GM10847 (cell line): Measurements from ENCODE around the gene IKZF4.

Experiments used
- POLR2A ChIP-seq: IDR thresholded peaks from 2 replicates; pipeline ENCODE4 v1.6.1; 2011; ENCODE audit not compliant: insufficient read length; ENCODE audit errors: extremely low read depth

Gene IKZF4

DNA sequence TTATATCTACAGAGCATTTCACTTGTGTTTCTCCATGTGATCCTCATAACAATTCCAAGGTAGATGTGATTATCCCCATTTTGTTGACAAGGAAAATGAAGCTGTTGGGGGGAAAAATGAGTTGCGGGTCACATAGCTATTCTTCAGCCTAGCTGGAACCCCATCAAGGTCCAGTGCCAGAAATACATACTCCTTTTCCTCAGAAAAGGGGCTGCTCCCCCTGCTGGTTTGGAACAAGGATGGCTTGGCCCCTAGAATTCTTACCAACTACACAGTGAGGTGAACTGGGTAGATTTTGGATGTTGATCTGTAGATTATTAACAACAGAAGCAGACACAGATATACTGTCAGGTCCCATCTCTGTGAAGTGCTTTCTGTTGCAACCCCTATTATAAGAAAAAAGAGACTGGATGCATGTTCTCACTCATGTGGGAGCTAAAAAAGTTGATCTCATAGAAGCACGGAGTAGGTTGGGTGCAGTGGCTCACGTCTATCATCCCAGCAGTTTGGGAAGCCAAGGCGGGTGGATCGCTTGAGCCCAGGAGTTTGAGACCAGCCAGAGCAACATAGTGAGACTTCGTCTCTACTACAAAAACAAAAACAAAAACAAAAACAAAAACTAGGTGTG, 8.9 kb downstream of the IKZF4 start:
- no peak for TF ChIP-seq POLR2A

DNA sequence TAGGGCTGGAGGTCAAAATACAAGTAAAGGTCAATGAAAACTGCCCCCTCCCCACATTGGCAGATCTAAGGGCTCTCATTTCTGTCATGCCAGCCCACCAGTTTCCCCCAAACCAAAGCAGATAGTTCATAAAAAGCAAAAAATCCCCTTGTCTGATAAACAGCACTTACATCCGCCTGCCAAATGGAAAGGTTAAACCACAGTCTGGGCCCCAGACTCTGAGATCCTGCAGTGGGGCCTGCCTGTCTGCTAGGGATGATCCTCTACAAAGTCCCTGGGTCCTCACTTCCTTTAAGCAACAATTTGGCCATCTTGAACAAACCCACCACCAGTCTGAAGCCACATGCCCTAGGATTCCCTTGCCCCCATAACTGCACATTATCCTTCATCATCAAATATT, 11.1 kb downstream of the IKZF4 start:
- no peak for TF ChIP-seq POLR2A

DNA sequence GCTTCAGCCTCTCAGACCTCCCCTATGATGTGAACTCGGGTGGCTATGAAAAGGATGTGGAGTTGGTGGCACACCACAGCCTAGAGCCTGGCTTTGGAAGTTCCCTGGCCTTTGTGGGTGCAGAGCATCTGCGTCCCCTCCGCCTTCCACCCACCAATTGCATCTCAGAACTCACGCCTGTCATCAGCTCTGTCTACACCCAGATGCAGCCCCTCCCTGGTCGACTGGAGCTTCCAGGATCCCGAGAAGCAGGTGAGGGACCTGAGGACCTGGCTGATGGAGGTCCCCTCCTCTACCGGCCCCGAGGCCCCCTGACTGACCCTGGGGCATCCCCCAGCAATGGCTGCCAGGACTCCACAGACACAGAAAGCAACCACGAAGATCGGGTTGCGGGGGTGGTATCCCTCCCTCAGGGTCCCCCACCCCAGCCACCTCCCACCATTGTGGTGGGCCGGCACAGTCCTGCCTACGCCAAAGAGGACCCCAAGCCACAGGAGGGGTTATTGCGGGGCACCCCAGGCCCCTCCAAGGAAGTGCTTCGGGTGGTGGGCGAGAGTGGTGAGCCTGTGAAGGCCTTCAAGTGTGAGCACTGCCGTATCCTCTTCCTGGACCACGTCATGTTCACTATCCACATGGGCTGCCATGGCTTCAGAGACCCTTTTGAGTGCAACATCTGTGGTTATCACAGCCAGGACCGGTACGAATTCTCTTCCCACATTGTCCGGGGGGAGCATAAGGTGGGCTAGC, 13.9 kb downstream of the IKZF4 start:
- no peak for TF ChIP-seq POLR2A

DNA sequence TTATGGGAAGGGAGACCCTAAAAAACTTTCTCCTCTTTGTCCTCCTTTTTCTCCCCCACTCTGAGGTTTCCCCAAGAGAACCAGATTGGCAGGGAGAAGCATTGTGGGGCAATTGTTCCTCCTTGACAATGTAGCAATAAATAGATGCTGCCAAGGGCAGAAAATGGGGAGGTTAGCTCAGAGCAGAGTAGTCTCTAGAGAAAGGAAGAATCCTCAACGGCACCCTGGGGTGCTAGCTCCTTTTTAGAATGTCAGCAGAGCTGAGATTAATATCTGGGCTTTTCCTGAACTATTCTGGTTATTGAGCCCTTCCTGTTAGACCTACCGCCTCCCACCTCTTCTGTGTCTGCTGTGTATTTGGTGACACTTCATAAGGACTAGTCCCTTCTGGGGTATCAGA, 16.3 kb downstream of the IKZF4 start:
- TF ChIP-seq POLR2A = no peak

DNA sequence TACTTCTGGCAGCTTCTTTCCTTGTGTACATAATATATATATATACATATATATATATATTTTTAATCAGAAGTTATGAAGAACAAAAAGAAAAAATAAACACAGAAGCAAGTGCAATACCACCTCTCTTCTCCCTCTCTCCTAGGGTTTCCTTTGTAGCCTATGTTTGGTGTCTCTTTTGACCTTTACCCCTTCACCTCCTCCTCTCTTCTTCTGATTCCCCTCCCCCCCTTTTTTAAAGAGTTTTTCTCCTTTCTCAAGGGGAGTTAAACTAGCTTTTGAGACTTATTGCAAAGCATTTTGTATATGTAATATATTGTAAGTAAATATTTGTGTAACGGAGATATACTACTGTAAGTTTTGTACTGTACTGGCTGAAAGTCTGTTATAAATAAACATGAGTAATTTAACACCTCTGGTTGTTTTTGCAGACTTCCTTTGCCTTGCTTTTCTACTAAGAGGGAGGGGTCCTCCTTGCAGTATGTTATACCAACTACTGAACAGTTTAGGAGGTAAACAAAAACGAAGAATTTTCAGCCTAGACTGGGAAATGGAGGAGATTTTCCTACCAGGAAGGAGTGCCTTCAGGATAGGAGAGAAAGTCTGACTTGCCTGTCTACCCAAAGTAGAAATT, 17.3 kb downstream of the IKZF4 start:
- no peak for TF ChIP-seq POLR2A

- no peak for TF ChIP-seq POLR2A
Observed at GRCh38 chr12:56040151-56040550, 19.3 kb downstream of the IKZF4 start.

GRCh38 chr12:56040963-56041551, 20.2 kb downstream of the IKZF4 start:
- TF ChIP-seq POLR2A = no peak

DNA sequence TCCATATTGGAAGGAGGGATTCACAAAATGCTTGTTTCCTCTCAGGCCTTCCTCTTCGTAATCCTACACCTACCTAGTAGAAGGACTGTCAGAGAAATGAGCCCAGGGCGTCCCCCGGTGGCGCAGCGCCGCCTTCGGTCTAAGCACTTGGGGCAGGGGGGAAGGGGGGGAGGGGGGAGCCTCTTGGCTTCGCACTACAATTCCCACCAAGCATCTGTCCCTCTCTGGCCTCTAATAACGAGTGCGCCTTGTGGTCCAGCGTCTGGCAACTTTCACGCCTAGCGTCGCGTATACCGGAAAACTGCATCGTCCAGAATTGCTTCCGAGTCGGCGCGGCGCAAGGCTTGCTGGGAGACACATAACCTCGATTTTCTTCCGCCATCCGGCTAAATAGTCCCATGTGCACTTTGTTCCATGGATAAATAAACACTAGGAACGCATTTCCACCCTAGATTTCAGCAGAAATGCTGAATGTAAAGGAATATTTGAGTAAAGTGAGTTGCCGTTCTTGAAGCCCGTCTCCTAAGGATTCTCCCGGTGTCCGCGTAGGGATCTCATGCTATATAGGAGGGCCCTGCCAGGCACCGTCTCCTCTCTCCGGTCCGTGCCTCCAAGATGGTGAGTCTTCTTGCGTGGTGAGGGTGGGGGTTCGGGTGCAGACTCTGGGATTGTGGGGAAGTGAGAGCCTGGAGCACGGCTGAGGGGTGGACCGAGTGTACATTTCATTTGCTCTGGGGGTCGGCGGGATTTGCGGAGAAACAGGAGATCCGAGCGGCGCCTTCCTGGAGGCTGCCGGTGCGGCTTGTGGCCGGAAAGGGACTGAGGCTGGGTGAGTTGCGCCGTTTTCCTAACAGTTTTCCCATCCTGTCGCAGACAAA, 20.9 kb downstream of the IKZF4 start, which contains the start of gene RPS26:
TSS of gene RPS26 (plus strand) at position 367 of the 878 bp plus-strand sequence. CDS start at position 616, 249 bp downstream.
- peak; percentile 99 for TF ChIP-seq POLR2A

- TF ChIP-seq POLR2A = no peak
Observed at GRCh38 chr12:56042843-56043242, 22.0 kb downstream of the IKZF4 start.

GRCh38 chr12:56046027-56046780, 25.4 kb downstream of the IKZF4 start:
- TF ChIP-seq POLR2A = no peak

GRCh38 chr12:56053407-56053893, 32.6 kb downstream of the IKZF4 start:
- TF ChIP-seq POLR2A = no peak

DNA sequence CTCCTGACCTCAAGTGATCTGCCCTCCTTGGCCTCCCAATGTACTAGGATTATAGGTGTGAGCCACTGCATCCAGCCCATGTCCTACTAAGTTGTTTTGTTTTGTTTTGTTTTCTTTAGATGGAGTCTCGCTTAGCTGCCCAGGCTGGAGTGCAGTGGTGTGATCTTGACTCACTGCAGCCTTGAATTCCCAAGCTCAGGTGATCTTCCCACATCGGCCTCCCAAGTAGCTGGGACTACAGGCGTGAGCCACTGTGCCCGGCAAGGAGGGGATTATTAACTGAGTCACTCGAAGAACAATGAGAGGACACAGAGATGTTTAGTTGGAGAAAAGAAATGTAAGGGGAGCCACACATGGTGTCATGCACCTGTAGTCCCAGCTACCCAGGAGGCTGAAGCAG, 41.1 kb downstream of the IKZF4 start:
- no peak for TF ChIP-seq POLR2A

- no peak for TF ChIP-seq POLR2A
Observed at GRCh38 chr12:56062996-56063395, 42.2 kb downstream of the IKZF4 start.

GRCh38 chr12:56071648-56072047, 50.8 kb downstream of the IKZF4 start:
- no peak for TF ChIP-seq POLR2A

DNA sequence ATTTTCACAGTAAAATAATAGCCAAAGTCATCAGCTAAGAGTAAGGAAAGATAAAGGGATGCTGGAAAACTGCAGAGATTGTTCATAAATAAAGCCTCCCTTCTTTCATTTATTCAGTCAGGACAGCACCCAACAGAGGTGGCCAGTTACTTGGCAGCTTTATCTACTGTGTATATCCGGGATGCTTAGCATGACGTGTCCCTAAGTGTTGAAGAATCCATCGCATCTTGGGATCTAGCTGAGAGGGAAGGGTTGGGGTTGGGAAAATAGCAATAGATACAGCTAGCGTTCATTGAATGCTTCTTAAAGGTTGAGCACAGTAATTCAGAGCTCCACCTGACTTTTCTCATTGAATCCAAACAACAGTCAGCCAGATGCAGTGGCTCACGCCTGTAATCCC, 53.6 kb downstream of the IKZF4 start:
- no peak for TF ChIP-seq POLR2A

DNA sequence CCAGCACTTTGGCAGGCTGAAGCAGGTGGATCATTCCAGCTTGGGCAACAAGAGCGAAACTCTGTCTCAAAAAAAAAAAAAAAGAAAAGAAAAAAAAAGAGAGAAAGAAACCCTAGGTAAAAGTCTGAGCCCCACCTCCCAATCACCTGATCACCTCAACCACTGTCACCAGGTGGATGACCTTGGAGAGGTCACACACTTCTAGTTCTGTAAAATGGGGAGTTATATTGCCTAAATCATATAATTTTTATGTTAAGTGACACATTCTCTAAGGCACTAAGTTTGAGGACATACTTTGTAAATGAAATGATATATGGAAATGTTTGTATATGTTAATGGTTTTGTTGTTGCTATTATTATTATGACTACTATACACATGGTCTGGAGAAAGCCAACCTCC, 57.6 kb downstream of the IKZF4 start:
- no peak for TF ChIP-seq POLR2A
